ENCODE results near the gene TPPP3.
"Not testable (repeated sequence)": the region's sequence is repeated elsewhere in the genome, so short reads cannot be mapped to it uniquely, and the experiment has no call there.

TPPP3 gene

DNA sequence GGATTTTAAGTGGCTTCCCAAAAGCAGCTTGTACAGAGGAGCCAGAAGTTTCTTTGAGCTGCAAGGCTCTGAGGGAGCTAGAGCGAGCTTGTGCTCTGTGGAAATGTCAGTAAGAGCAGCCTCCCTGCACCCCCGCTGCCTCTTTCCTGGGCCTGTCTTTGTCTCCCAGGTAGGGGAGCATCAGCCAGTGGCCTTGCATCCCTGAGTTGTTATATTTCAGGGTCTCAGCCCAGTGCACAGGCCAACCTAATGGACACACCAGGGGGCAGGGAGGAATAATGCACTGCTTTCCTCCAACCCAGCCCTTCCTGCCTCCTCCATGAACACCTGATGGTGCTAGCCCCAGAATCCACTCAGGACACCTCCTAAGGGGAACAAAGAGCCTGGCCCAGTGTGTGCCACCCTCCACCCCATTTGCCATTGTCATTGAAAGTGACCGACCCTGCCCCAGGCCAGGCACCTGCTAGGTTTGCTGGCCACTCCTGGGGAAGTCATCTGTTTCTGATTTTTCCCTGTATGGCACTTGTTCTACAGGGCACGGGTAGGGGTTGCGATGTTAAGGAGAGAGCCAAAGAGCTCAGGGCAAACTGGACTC lies 6.3 kb downstream of the TPPP3 start:
- H3K4me3 ChIP-seq (ENCODE audit: low read length): no peak overlapping the region
- H3K4me1 ChIP-seq (ENCODE audit: insufficient read depth, low read length): 0 out of 2 replicates have a peak, but pooled peaks cover 6% of the 10 kb centered on the region
- no peaks in the 10 kb centered on the region for H3K9me3 ChIP-seq (ENCODE audit: insufficient read depth, low read depth, low read length)
- H3K36me3 ChIP-seq (ENCODE audit: insufficient read depth, low read depth, low read length): no peaks in the 10 kb centered on the region
- H3K27me3 ChIP-seq (ENCODE audit: insufficient read depth, low read length): peaks cover 14% of the 10 kb centered on the region
- H3K9ac ChIP-seq (ENCODE audit: low read depth, low read length): no peak overlapping the region
- no peak overlapping the region for H3K27ac ChIP-seq (ENCODE audit: low read length)

DNA sequence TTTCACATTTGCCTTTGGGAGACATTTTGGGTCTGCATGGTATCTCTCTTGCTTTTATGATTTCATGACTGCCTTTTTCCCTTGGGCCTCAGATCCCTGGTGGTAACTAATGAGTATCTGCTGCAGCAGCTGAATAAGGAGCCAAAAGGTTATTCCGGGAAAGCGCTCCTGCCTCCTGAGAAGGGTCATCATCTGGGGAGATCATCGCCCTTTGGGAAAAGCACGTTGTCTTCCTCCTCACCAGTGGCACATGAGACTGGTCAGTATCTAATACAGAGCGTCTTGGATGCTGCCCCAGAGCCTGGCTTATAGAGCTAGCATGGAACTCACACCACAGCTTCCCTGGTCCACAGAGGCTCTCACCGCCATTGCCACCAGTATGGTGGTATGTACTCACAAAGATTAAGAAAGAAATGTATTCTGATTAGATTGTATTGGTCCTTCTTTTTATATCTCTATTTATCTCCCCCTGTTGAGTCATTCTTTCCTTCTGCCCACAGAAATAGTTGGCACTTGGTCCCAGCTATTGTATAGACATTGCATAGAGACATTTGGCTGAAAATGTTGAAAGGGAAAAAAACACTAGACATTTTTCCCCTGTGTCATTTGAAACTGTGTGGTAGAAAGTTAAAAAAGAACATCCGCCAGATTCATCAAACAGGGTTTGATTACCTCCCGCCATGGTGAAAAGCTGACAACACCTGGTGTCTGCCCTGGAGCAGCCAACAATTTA lies 8.4 kb downstream of the TPPP3 start:
- Histone ChIP-seq H3K9me3 (ENCODE audit: insufficient read depth, low read depth, low read length) (no peaks in the 10 kb centered on the region), H3K4me3 (ENCODE audit: low read length) (no peak overlapping the region), H3K36me3 (ENCODE audit: insufficient read depth, low read depth, low read length) (no peaks in the 10 kb centered on the region), H3K4me1 (ENCODE audit: insufficient read depth, low read length) (0 out of 2 replicates have a peak, but pooled peaks cover 6% of the 10 kb centered on the region), H3K27ac (ENCODE audit: low read length) (no peak overlapping the region), H3K27me3 (ENCODE audit: insufficient read depth, low read length) (no peaks in the 10 kb centered on the region), H3K9ac (ENCODE audit: low read depth, low read length) (no peak overlapping the region)

DNA sequence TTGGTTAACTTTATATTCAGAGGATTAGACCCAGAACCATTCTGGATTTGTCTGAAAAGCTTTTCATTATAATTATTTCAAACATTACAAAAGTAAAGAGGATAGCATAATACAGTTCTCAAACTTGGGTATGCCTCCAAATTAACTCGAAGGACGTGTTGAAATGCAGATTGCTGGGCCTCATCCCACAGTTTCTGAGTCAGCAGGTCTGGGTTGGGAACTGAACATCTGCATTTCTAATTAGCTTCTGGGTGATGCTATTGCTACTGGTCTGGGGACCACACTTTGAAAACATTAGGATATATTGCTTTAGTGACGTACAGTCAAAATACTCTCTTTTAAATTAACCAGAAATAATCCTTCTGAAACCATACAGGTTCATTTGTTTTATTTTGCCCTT lies 10.0 kb downstream of the TPPP3 start:
- H3K9me3 ChIP-seq (ENCODE audit: insufficient read depth, low read depth, low read length): no peaks in the 10 kb centered on the region
- no peaks in the 10 kb centered on the region for H3K27me3 ChIP-seq (ENCODE audit: insufficient read depth, low read length)

DNA sequence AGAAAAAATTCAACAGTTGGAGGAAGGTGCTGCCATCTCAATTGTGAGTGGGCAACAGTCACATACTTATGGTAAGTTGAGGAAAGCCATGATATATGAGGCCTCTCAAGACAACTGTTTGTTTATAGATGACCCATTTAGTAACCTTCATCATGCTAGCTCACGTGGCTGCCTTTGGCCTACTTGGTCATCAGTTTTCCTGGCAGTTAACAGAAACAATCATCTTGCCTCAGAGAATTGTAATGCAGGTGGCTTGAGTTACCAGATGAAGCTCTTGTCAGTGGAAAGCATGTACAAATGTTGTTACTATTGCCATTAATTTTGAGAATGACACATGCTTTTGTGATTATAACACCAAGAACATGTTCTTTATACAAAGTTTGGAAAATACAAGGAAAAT lies 14.7 kb downstream of the TPPP3 start:
- Histone ChIP-seq H3K36me3 (ENCODE audit: insufficient read depth, low read depth, low read length) (no peaks in the 10 kb centered on the region), H3K9me3 (ENCODE audit: insufficient read depth, low read depth, low read length) (no peaks in the 10 kb centered on the region), H3K27me3 (ENCODE audit: insufficient read depth, low read length) (no peaks in the 10 kb centered on the region), H3K9ac (ENCODE audit: low read depth, low read length) (no peak overlapping the region), H3K4me1 (ENCODE audit: insufficient read depth, low read length) (0 out of 2 replicates have a peak, but pooled peaks cover 4% of the 10 kb centered on the region), H3K4me3 (ENCODE audit: low read length) (no peak overlapping the region), H3K27ac (ENCODE audit: low read length) (no peak overlapping the region)

More for the DNA sequence above, 10.0 kb downstream of the TPPP3 start:
- Histone ChIP-seq H3K27ac (ENCODE audit: low read length) (no peak overlapping the region), H3K9ac (ENCODE audit: low read depth, low read length) (no peak overlapping the region), H3K4me3 (ENCODE audit: low read length) (no peak overlapping the region), H3K36me3 (ENCODE audit: insufficient read depth, low read depth, low read length) (no peaks in the 10 kb centered on the region), H3K4me1 (ENCODE audit: insufficient read depth, low read length) (0 out of 2 replicates have a peak, but pooled peaks cover 6% of the 10 kb centered on the region)

DNA sequence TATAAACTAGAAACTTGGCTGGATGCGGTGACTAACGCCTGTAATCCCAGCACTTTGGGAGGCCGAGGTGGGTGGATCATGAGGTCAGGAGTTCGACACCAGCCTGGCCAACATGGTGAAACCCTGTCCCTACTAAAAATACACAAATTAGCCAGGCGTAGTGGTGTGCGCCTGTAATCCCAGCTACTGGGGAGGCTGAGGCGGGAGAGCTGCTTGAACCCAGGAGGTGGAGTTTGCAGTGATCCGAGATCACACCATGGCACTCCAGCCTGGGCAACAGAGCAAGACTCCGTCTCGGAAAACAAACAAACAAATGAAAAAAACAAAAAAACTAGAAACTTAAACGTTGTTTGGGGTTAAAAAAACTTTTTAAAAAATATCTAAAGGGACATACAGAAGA lies 17.3 kb downstream of the TPPP3 start:
- H3K4me1 ChIP-seq (ENCODE audit: insufficient read depth, low read length); H3K9ac ChIP-seq (ENCODE audit: low read depth, low read length); H3K9me3 ChIP-seq (ENCODE audit: insufficient read depth, low read depth, low read length); H3K36me3 ChIP-seq (ENCODE audit: insufficient read depth, low read depth, low read length); H3K27me3 ChIP-seq (ENCODE audit: insufficient read depth, low read length); H3K27ac ChIP-seq (ENCODE audit: low read length); H3K4me3 ChIP-seq (ENCODE audit: low read length): not testable (repeated sequence)

DNA sequence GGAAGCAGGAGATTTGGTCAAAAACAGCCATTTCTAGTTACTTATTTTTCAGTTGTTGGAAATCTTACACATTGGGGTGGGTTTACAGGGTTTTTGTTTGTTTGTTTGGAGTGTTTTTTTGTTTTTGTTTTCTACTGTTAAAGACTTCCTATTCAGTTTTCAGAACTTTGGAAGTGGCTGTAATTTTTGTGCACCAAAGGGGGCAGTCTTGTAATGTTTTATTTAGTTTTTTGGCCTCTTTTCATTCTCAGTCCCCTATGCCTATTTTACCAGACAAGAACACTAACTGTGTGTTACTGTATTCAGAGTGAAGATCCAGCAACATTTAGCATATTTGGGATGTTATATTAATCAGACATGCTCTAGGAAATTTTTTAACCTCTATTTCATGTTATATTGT lies 20.6 kb downstream of the TPPP3 start:
- H3K36me3 ChIP-seq (ENCODE audit: insufficient read depth, low read depth, low read length): no peaks in the 10 kb centered on the region
- no peak overlapping the region for H3K4me3 ChIP-seq (ENCODE audit: low read length)
- no peaks in the 10 kb centered on the region for H3K9me3 ChIP-seq (ENCODE audit: insufficient read depth, low read depth, low read length)
- no peak overlapping the region for H3K9ac ChIP-seq (ENCODE audit: low read depth, low read length)
- H3K27ac ChIP-seq (ENCODE audit: low read length): no peak overlapping the region
- peaks cover 23% of the 10 kb centered on the region for H3K27me3 ChIP-seq (ENCODE audit: insufficient read depth, low read length)
- no peaks in the 10 kb centered on the region for H3K4me1 ChIP-seq (ENCODE audit: insufficient read depth, low read length)

DNA sequence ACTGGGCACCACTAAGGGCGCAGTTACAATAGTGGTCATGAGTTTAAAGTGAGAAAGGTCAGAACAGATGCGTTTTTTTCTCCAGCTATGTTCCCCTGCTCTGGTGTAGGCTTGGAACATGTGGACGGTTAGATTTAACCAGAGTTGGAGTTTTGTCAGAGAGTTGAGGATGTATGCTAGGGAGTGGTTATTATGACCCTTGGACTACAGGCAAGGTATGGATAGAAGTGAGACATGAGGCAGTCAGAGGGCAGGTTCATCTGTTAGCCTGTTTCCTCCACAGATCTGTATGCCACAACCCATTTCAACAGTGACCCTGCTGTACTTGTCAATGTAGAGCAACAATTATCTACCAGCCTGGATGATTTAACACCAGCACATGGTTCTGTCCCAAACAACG lies 22.6 kb downstream of the TPPP3 start:
- H3K4me3 ChIP-seq (ENCODE audit: low read length): no peak overlapping the region
- no peaks in the 10 kb centered on the region for H3K36me3 ChIP-seq (ENCODE audit: insufficient read depth, low read depth, low read length)
- H3K27me3 ChIP-seq (ENCODE audit: insufficient read depth, low read length): peaks cover 30% of the 10 kb centered on the region
- H3K4me1 ChIP-seq (ENCODE audit: insufficient read depth, low read length): no peaks in the 10 kb centered on the region
- no peak overlapping the region for H3K27ac ChIP-seq (ENCODE audit: low read length)
- no peak overlapping the region for H3K9ac ChIP-seq (ENCODE audit: low read depth, low read length)
- H3K9me3 ChIP-seq (ENCODE audit: insufficient read depth, low read depth, low read length): no peaks in the 10 kb centered on the region

DNA sequence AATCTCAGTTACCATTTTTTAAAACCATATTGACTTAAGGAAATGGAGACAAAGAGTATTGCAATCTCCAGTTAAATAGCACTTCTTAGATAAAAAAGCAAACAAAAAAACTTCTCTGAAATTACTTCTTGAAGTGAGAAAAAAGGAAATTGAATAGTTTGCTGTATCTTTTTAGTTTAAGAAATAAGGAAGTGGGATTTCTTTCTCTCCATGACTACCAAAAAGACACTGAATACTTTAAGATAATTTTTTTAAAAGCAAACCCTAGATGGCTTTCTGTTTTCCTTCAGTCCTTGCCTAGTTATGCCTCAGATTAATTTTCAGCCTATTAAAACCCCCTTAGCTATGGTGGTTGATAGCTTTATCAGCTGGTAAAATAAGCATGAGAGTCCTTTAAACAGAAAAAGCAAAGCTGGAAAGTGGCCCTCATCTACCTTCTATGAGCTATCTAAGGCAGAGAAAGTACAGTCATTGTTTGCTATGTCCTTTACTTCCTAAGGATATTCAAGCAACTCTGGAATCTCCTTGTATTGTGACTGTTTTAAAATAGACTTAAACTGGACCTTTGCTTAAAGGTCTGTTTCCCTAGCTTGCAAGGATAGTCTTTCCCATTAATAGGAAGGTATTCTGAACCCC lies 28.6 kb downstream of the TPPP3 start:
- Histone ChIP-seq H3K4me3 (ENCODE audit: low read length) (no peak overlapping the region), H3K36me3 (ENCODE audit: insufficient read depth, low read depth, low read length) (no peaks in the 10 kb centered on the region), H3K9me3 (ENCODE audit: insufficient read depth, low read depth, low read length) (no peaks in the 10 kb centered on the region), H3K27ac (ENCODE audit: low read length) (no peak overlapping the region), H3K27me3 (ENCODE audit: insufficient read depth, low read length) (peaks cover 35% of the 10 kb centered on the region), H3K4me1 (ENCODE audit: insufficient read depth, low read length) (no peaks in the 10 kb centered on the region), H3K9ac (ENCODE audit: low read depth, low read length) (no peak overlapping the region)

DNA sequence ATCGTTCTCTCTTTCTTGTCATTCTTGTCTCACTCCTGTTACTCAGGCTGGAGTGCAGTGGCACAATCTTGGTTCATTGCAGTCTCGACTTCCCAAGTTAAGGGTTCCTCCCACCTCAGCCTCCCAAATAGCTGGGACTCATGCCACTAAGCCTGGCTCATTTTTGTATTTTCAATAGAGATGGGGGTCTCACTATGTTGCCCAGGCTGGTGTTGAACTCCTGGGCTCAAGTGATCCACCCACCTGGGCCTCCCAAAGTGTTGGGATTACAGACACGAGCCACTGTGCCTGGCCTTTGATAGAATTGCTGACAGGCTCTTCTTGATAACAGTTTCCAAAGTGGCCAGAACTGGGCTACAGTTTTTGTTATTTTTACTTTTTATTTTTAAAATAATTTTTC lies 32.3 kb downstream of the TPPP3 start:
- Histone ChIP-seq H3K36me3 (ENCODE audit: insufficient read depth, low read depth, low read length) (no peaks in the 10 kb centered on the region), H3K9ac (ENCODE audit: low read depth, low read length) (no peak overlapping the region), H3K4me3 (ENCODE audit: low read length) (no peak overlapping the region), H3K4me1 (ENCODE audit: insufficient read depth, low read length) (no peaks in the 10 kb centered on the region), H3K27me3 (ENCODE audit: insufficient read depth, low read length) (peaks cover 15% of the 10 kb centered on the region), H3K9me3 (ENCODE audit: insufficient read depth, low read depth, low read length) (no peaks in the 10 kb centered on the region), H3K27ac (ENCODE audit: low read length) (no peak overlapping the region)

DNA sequence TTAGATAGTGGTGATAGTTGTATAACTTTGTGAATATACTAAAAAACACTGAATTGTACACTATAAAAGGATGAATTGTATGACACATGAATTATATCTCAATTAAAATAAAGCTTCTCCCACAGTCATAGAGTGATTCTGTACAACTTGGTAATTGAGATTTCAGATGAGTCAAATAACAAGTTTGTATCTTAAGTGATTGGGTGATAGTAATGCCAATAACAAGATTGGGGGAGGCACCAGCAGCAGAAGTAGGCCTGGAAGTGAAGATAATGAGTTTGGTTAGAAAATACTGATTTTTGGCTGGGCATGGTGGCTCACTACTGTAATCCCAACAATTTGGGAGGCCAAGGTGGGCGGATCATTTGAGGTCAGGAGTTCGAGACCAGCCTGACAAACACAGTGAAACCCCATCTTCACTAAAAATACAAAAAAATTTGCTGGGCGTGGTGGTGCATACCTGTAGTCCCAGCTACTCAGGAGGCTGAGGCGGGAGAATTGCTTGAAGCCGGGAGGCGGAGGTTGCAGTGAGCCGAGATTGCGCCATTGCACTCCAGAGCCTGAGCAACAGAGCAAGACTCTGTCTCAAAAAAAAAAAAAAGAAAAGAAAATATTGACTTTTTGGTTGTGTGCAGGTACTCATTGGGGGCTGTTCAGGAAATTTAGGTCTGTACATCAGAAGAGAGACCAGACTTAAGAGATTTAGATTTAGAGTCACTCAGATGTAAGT lies 33.6 kb downstream of the TPPP3 start:
- not testable (repeated sequence) for H3K4me3 ChIP-seq (ENCODE audit: low read length); H3K36me3 ChIP-seq (ENCODE audit: insufficient read depth, low read depth, low read length); H3K27ac ChIP-seq (ENCODE audit: low read length); H3K9me3 ChIP-seq (ENCODE audit: insufficient read depth, low read depth, low read length); H3K4me1 ChIP-seq (ENCODE audit: insufficient read depth, low read length); H3K9ac ChIP-seq (ENCODE audit: low read depth, low read length)
- peaks cover 15% of the 10 kb centered on the region for H3K27me3 ChIP-seq (ENCODE audit: insufficient read depth, low read length)

DNA sequence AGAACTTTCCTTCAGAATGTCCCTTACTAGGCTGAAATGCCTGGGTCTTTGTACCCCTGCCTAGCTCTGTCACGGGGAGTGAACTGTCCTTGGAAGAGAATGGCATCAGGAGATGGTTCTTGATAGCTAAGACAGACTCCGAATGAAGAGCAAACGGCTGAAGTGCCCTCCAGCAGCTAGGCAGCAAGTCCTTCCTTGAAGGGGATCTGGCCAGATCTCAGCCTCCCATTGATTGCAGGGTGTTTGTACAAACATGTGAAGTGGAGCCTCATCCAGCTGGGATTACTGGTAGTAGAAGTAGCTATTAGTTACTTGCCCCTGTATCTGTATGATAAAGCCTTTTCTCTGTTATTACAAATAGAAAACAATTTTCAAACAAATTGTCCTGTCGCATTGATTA lies 35.7 kb downstream of the TPPP3 start:
- no peaks in the 10 kb centered on the region for H3K9me3 ChIP-seq (ENCODE audit: insufficient read depth, low read depth, low read length)
- no peak overlapping the region for H3K4me3 ChIP-seq (ENCODE audit: low read length)
- no peak overlapping the region for H3K27ac ChIP-seq (ENCODE audit: low read length)
- H3K27me3 ChIP-seq (ENCODE audit: insufficient read depth, low read length): no peaks in the 10 kb centered on the region
- no peak overlapping the region for H3K9ac ChIP-seq (ENCODE audit: low read depth, low read length)
- H3K36me3 ChIP-seq (ENCODE audit: insufficient read depth, low read depth, low read length): no peaks in the 10 kb centered on the region
- no peaks in the 10 kb centered on the region for H3K4me1 ChIP-seq (ENCODE audit: insufficient read depth, low read length)

Measured in iPS-20b (cell line).